Parathyroid adenoma (tissue), 2 donors: Measurements from ENCODE around the gene HECW1.

Experiments used
- H2AFZ ChIP-seq: fragments of 300-600 bp; sonication (generic); one replicate; pipeline ENCODE4 v1.7.0; 2017; ENCODE audit warnings: antibody characterized with exemption, mild to moderate bottlenecking
- H3K27ac ChIP-seq: fragments of 300-600 bp; sonication (generic); one replicate; pipeline ENCODE4 v1.7.0; 2017
- H3K27me3 ChIP-seq: fragments of 300-600 bp; sonication (generic); one replicate; pipeline ENCODE4 v1.7.0; 2017; ENCODE audit warnings: low read length; ENCODE audit not compliant: control insufficient read depth, insufficient read depth
- H3K36me3 ChIP-seq: fragments of 300-600 bp; sonication (generic); one replicate; pipeline ENCODE4 v1.7.0; 2017; ENCODE audit warnings: low read length; ENCODE audit not compliant: control insufficient read depth, insufficient read depth
- H3K4me1 ChIP-seq: fragments of 300-600 bp; sonication (generic); one replicate; pipeline ENCODE4 v1.7.0; 2017; ENCODE audit warnings: control low read depth
- H3K4me2 ChIP-seq: fragments of 300-600 bp; sonication (generic); one replicate; pipeline ENCODE4 v1.7.0; 2017; ENCODE audit warnings: low read length
- H3K4me3 ChIP-seq: fragments of 300-600 bp; sonication (generic); one replicate; pipeline ENCODE4 v1.7.0; 2017; ENCODE audit warnings: low read depth, low read length
- H3K79me2 ChIP-seq: fragments of 300-600 bp; sonication (generic); one replicate; pipeline ENCODE4 v1.7.0; 2017; ENCODE audit warnings: control low read depth
- H3K9ac ChIP-seq: fragments of 300-600 bp; sonication (generic); one replicate; pipeline ENCODE4 v1.7.0; 2017; ENCODE audit warnings: mild to moderate bottlenecking
- H3K9me3 ChIP-seq: fragments of 300-600 bp; sonication (generic); one replicate; pipeline ENCODE4 v1.7.0; 2017; ENCODE audit warnings: low read length; ENCODE audit not compliant: control insufficient read depth
- CTCF ChIP-seq: fragments of 300-600 bp; sonication (generic); IDR thresholded peaks from one replicate; pipeline ENCODE4 v1.7.0; 2017; ENCODE audit warnings: antibody characterized with exemption, mild to moderate bottlenecking
- donor health status: primary hyperparathyroidism.

The HECW1 gene

GRCh38 chr7:43600056-43600455 is 487.6 kb downstream of the HECW1 start:
- Histone ChIP-seq H3K4me2 (no peak overlapping the region), H2AFZ (no peak overlapping the region), H3K9me3 (no peaks in the 10 kb centered on the region), H3K27ac (no peak overlapping the region), H3K36me3 (no peaks in the 10 kb centered on the region), H3K9ac (no peak overlapping the region), H3K4me1 (peaks cover 3% of the 10 kb centered on the region), H3K4me3 (no peak overlapping the region), H3K79me2 (peaks cover 3% of the 10 kb centered on the region), H3K27me3 (no peaks in the 10 kb centered on the region)
- no peak for TF ChIP-seq CTCF

GRCh38 chr7:43602256-43602655 is 489.8 kb downstream of the HECW1 start:
- peaks cover 3% of the 10 kb centered on the region for H3K4me1 ChIP-seq
- TF ChIP-seq CTCF: no peak
- no peak overlapping the region for H3K9ac ChIP-seq
- H3K79me2 ChIP-seq: peaks cover 3% of the 10 kb centered on the region
- H3K4me3 ChIP-seq: no peak overlapping the region
- H3K9me3 ChIP-seq: no peaks in the 10 kb centered on the region
- H3K27me3 ChIP-seq: no peaks in the 10 kb centered on the region
- H3K27ac ChIP-seq: no peak overlapping the region
- H3K4me2 ChIP-seq: no peak overlapping the region
- H2AFZ ChIP-seq: no peak overlapping the region
- no peaks in the 10 kb centered on the region for H3K36me3 ChIP-seq

GRCh38 chr7:43604251-43604650 is 491.8 kb downstream of the HECW1 start:
- Histone ChIP-seq H3K27ac (no peak overlapping the region), H3K4me1 (peaks cover 3% of the 10 kb centered on the region), H3K9ac (no peak overlapping the region), H3K4me3 (no peak overlapping the region), H2AFZ (no peak overlapping the region), H3K4me2 (no peak overlapping the region), H3K27me3 (no peaks in the 10 kb centered on the region), H3K79me2 (no peaks in the 10 kb centered on the region), H3K36me3 (no peaks in the 10 kb centered on the region), H3K9me3 (no peaks in the 10 kb centered on the region)
- TF ChIP-seq CTCF: no peak

- no peaks in the 10 kb centered on the region for H3K4me1 ChIP-seq
- no peak overlapping the region for H2AFZ ChIP-seq
- no peaks in the 10 kb centered on the region for H3K27me3 ChIP-seq
- H3K4me2 ChIP-seq: no peak overlapping the region
- no peak overlapping the region for H3K27ac ChIP-seq
- H3K36me3 ChIP-seq: no peaks in the 10 kb centered on the region
- H3K9ac ChIP-seq: no peak overlapping the region
- no peaks in the 10 kb centered on the region for H3K9me3 ChIP-seq
- no peak overlapping the region for H3K4me3 ChIP-seq
- no peaks in the 10 kb centered on the region for H3K79me2 ChIP-seq
- TF ChIP-seq CTCF: no peak
Measured at GRCh38 chr7:43609097-43609496, 496.6 kb downstream of the HECW1 start.

- Histone ChIP-seq H3K79me2 (no peaks in the 10 kb centered on the region), H3K27ac (no peak overlapping the region), H3K36me3 (no peaks in the 10 kb centered on the region), H3K9me3 (no peaks in the 10 kb centered on the region), H3K4me1 (no peaks in the 10 kb centered on the region), H3K4me3 (no peak overlapping the region), H2AFZ (no peak overlapping the region), H3K4me2 (no peak overlapping the region), H3K27me3 (no peaks in the 10 kb centered on the region), H3K9ac (no peak overlapping the region)
- TF ChIP-seq CTCF: no peak
Measured at GRCh38 chr7:43612128-43612527, 499.7 kb downstream of the HECW1 start.
